Mammary epithelial cell (primary cell): ENCODE results near the gene ADCY2.

Experiments used
- EZH2 ChIP-seq: IDR thresholded peaks from 2 replicates; pipeline ENCODE4 v1.6.1; 2012; ENCODE audit warnings: low read length, inconsistent platforms, borderline replicate concordance
- TF ChIP-seq, protein P1 (sequence below), 2 donors: IDR thresholded peaks in 1 of 2; conservative IDR thresholded peaks in 1 of 2; 2 replicates each; pipeline ENCODE4 v1.5.1; 2011 to 2012; ENCODE audit warnings: inconsistent platforms in 2 of 2, low read length in 2 of 2, mild to moderate bottlenecking in 2 of 2, control low read depth in 1 of 2, low read depth in 1 of 2; ENCODE audit not compliant: insufficient read depth in 1 of 2; ENCODE audit errors: extremely low read depth in 1 of 2

DNA sequence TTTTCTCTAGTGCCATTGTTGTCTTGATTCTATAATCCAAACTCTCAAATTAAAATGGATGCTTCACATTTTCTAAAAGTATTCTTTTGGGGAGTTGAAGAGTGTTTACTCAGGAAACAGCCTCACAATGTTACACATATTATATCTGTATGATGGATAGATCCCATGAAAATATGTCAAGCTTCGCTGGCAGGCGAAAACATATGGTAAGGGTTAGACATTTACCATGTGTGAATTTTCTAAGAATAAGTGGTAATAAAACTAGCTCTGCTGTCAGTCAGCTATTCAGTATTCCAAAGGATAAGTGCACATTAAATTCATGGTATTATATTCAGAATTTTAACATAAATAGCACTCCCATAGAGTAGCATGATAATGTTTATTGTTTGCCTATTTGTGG lies 13.3 kb upstream of the ADCY2 start:
- TF ChIP-seq, protein P1, sequence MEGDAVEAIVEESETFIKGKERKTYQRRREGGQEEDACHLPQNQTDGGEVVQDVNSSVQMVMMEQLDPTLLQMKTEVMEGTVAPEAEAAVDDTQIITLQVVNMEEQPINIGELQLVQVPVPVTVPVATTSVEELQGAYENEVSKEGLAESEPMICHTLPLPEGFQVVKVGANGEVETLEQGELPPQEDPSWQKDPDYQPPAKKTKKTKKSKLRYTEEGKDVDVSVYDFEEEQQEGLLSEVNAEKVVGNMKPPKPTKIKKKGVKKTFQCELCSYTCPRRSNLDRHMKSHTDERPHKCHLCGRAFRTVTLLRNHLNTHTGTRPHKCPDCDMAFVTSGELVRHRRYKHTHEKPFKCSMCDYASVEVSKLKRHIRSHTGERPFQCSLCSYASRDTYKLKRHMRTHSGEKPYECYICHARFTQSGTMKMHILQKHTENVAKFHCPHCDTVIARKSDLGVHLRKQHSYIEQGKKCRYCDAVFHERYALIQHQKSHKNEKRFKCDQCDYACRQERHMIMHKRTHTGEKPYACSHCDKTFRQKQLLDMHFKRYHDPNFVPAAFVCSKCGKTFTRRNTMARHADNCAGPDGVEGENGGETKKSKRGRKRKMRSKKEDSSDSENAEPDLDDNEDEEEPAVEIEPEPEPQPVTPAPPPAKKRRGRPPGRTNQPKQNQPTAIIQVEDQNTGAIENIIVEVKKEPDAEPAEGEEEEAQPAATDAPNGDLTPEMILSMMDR (conservative IDR thresholded peaks at IDR 0.05 in 1 of 2, IDR thresholded peaks at IDR 0.05 in 1 of 2; ENCODE audit: extremely low read depth in 1 of 2, insufficient read depth in 1 of 2, low read depth in 1 of 2, low read length in 2 of 2), result no peak
- TF ChIP-seq EZH2, result no peak
